Measurements from ENCODE around the gene GALNT14.

DNA sequence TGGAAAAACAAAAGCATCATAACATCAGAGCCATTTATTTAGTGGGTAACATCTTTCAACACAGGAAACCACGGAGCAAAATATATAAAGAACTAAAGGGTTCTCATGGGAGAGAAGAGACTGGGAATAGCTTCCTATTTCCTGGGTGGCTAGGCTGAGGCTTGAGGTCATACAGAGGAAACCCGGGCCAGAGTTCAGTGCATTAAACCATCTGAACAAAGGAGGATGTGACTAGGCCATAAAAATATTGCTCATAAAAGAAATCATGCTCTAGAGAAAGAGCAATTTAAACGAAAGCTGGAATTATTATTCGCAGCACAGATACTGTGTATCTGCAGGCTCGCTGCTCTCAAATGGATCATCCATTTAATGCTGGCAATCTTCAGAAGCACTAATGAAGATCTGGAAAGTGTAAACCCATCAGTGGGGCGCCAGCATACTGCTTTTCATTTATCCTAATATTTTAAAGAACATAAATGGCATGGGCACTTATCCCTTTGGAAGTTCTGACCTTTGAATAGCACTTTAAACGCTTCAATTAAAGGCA, 83.3 kb downstream of the GALNT14 start:
- TF ChIP-seq, protein P1, sequence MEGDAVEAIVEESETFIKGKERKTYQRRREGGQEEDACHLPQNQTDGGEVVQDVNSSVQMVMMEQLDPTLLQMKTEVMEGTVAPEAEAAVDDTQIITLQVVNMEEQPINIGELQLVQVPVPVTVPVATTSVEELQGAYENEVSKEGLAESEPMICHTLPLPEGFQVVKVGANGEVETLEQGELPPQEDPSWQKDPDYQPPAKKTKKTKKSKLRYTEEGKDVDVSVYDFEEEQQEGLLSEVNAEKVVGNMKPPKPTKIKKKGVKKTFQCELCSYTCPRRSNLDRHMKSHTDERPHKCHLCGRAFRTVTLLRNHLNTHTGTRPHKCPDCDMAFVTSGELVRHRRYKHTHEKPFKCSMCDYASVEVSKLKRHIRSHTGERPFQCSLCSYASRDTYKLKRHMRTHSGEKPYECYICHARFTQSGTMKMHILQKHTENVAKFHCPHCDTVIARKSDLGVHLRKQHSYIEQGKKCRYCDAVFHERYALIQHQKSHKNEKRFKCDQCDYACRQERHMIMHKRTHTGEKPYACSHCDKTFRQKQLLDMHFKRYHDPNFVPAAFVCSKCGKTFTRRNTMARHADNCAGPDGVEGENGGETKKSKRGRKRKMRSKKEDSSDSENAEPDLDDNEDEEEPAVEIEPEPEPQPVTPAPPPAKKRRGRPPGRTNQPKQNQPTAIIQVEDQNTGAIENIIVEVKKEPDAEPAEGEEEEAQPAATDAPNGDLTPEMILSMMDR (IDR thresholded peaks at IDR 0.05; ENCODE audit: borderline replicate concordance, extremely low read depth, low read length, poor library complexity, severe bottlenecking): no peak
- no peak for TF ChIP-seq EZH2 (IDR thresholded peaks at IDR 0.05; ENCODE audit: borderline replicate concordance, low read depth, low read length, severe bottlenecking)
